Left colon (tissue), 2 donors: Measurements from ENCODE around the gene PTGES2. TPM values are rescaled to one million over a fixed set of nuclear protein-coding genes. Genes with fewer than 3 reads are reported as not detected.
A peak's percentile ranks its signal among the peaks of the same experiment; 100 is the strongest.
"Not testable (repeated sequence)": the region's sequence is repeated elsewhere in the genome, so short reads cannot be mapped to it uniquely, and the experiment has no call there.

Source experiments
- ATAC-seq: fragments of 200-7000 bp; cut with Tn5 transposase; one replicate; pipeline ENCODE4 v1.9.1; 2020; ENCODE audit warnings: mild to moderate bottlenecking, moderate library complexity
- DNase-seq, 2 donors: peaks; one replicate each; pipeline ENCODE4 v3.0.0-alpha.2; 2020
- intact Hi-C, 2 donors: fragments of 100-400 bp; cut with DNase I in 1 of 2; cut with micrococcal nuclease in 1 of 2; formaldehyde crosslinking; loops; one replicate each; pipeline versions ENCODE4 v1.11.2 to v1.14.0; 2022; cut with DNase I, micrococcal nuclease
- total RNA-seq, 2 donors: library from RNA; stranded (reverse); fragmentation: NEBNext Ultra II Directional; extraction: Animal tissue kit (Norgen Biotek cat#: 25700); gene quantifications; one replicate each; pipeline ENCODE4 v1.2.1, GENCODE V29; 2021
- donor health status: DM: no; HTN: no; CAD: no.
- donor health status: DM: yes; HTN: yes; CAD: no.

PTGES2 gene
- total RNA-seq, 2 donors from 2014 or later = 84.2 to 113 TPM

GRCh38 chr9:128143525-128144238, 16.2 kb upstream of the PTGES2 start:
- ATAC-seq (peak; percentile 73), DNase-seq (peak in 1 of 2 donors; percentile 45)
- intact Hi-C loops = no loop called here

- intact Hi-C loops = no loop called here
- no peak for ATAC-seq
- DNase-seq = peak in 1 of 2 donors; percentile 20
Observed at GRCh38 chr9:128142596-128142995, 15.1 kb upstream of the PTGES2 start.

- DNase-seq (peak in 1 of 2 donors; percentile 27), ATAC-seq (peak; percentile 27)
- intact Hi-C loops = no loop called here
Observed at GRCh38 chr9:128142061-128142460, 14.5 kb upstream of the PTGES2 start.

- DNase-seq (peak in 1 of 2 donors; percentile 13), ATAC-seq (no peak)
- intact Hi-C loops = no loop called here
Observed at GRCh38 chr9:128141604-128142003, 14.1 kb upstream of the PTGES2 start.

- ATAC-seq = no peak
- intact Hi-C loops = no loop called here
- DNase-seq = no peak
Observed at GRCh38 chr9:128139621-128140020, 12.1 kb upstream of the PTGES2 start.

- peak in 1 of 2 donors; percentile 20 for DNase-seq
- ATAC-seq = peak; percentile 36
Observed at GRCh38 chr9:128138001-128138400, 10.5 kb upstream of the PTGES2 start.

GRCh38 chr9:128136816-128137793, 9.6 kb upstream of the PTGES2 start:
- ATAC-seq (no peak), DNase-seq (peak in 1 of 2 donors; percentile 10)
- intact Hi-C loops = no loop called here

More at GRCh38 chr9:128138001-128138400, 10.5 kb upstream of the PTGES2 start:
- intact Hi-C loops = no loop called here

GRCh38 chr9:128135561-128135960, 8.0 kb upstream of the PTGES2 start:
- DNase-seq = peak in 1 of 2 donors; percentile 21

GRCh38 chr9:128132139-128132538, 4.6 kb upstream of the PTGES2 start:
- peak; percentile 32 to 42 for DNase-seq
- intact Hi-C loops, ATAC-seq: not testable (repeated sequence)

More at GRCh38 chr9:128135561-128135960, 8.0 kb upstream of the PTGES2 start:
- intact Hi-C loops, ATAC-seq: not testable (repeated sequence)

- DNase-seq = peak; percentile 2 to 22
- ATAC-seq, intact Hi-C loops: not testable (repeated sequence)
Observed at GRCh38 chr9:128131346-128131745, 3.8 kb upstream of the PTGES2 start.

GRCh38 chr9:128130651-128131050, 3.1 kb upstream of the PTGES2 start:
- intact Hi-C loops, ATAC-seq: not testable (repeated sequence)
- DNase-seq = peak; percentile 8 to 23

- DNase-seq = peak; percentile 55 to 71
- ATAC-seq, intact Hi-C loops: not testable (repeated sequence)
Observed at GRCh38 chr9:128129976-128130590, 2.6 kb upstream of the PTGES2 start.

GRCh38 chr9:128128836-128129590, 1.5 kb upstream of the PTGES2 start:
- DNase-seq (peak in 1 of 2 donors; percentile 35), ATAC-seq (no peak)
- intact Hi-C loops = no loop called here

GRCh38 chr9:128127990-128128835, 684 bp upstream of the PTGES2 start:
- peak; percentile 85 to 86 for DNase-seq
- peak; percentile 79 for ATAC-seq
- intact Hi-C loops = no loop called here

GRCh38 chr9:128125580-128126354, 1.8 kb downstream of the PTGES2 start:
- DNase-seq (peak; percentile 10 to 24), ATAC-seq (no peak)

GRCh38 chr9:128124873-128125579, 2.5 kb downstream of the PTGES2 start:
- intact Hi-C loops = no loop called here
- no peak for ATAC-seq
- peak; percentile 83 to 88 for DNase-seq

More at GRCh38 chr9:128125580-128126354, 1.8 kb downstream of the PTGES2 start:
- intact Hi-C loops = no loop called here
